ENCODE measurements around the gene GNMT.
"Not testable (repeated sequence)": the region's sequence is repeated elsewhere in the genome, so short reads cannot be mapped to it uniquely, and the experiment has no call there.

Gene GNMT

DNA sequence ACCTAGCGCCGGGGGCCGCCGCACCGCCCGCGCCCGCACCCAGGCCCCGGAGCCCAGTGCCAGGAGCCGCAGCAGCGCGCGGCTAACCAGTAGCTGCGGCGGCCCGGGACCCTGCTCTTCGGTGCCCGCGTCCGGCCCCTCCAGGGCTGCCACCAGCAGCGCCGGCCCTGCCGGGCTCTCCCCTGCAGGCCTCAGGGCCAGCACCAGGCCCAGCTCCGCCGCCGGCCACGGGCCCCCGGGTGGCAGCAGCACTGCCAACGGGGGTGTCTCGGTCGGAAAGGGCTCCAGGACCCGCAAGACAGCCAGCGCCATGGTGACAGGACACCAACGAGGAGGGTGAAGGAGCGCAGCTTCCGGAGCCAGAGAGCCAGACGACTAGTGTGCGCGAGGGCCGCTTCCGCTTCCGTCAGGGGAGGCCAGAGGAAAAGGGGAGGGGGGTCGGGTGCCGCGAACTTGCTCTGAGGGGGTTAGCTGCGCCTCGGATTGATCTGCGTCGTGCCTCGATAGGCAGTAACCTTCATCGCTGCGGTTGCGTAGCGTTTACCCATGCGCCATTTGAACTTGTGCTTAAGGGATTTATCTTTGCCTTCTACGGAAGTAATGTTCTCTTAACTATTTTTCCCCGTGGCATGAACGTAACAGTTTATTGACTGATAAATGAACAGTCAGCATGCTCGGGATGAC, 18.4 kb downstream of the GNMT start, which contains the start of gene PEX6:
TSS of gene PEX6 (minus strand) at position 343 of the 684 bp plus-strand sequence. CDS start at position 312, 31 bp downstream.
- DNase-seq = peak; percentile 53

DNA sequence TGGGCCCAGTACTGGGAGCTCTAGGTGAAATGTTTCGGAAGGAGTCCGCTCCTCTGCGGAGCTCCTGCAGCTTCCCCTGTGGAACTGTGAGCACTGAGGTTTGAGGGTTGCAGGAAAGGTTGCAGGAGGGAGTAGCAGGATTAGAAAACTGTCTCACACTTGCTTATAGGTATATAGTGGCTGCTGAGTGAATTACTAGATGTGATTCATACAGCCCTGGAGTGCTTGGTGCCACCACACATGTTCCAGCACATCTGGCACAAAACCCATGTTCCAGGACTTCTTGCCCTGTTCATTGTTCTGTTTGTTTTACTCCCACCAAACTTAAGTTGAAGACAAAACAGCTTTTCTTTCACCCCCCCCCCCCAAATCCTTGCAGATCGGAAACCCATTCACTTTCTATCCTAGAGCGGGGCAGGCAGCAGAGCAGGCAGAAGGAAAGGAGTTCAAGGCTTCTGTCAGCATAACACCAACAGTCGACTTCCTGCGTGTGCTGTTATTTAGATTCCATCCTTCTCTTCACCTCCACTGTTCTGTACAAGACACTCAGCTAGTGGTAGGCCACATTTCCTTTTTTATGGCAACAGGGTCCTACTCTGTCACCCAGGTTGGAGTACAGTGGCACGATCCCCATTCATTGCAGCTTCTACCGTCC, 19.1 kb downstream of the GNMT start:
- DNase-seq = no peak

DNA sequence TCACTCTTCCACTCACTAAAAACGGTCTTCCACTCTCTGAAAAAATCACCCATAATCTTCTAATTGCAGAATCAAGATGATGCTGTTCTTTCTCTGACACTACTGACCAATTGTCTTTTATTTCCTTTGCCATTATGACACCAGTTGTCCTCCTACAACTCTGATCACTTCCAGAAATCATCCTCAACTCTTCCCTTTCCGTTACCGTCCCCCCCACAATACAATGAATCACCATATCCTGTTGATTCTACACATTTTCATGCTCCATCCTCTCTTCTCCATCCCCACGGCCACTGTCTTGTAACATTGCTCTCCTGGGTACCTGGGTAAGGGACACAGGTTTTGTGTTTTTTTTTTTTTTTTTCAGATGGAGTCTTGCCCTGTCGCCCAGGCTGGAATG, 21.3 kb downstream of the GNMT start:
- no peak for DNase-seq

DNA sequence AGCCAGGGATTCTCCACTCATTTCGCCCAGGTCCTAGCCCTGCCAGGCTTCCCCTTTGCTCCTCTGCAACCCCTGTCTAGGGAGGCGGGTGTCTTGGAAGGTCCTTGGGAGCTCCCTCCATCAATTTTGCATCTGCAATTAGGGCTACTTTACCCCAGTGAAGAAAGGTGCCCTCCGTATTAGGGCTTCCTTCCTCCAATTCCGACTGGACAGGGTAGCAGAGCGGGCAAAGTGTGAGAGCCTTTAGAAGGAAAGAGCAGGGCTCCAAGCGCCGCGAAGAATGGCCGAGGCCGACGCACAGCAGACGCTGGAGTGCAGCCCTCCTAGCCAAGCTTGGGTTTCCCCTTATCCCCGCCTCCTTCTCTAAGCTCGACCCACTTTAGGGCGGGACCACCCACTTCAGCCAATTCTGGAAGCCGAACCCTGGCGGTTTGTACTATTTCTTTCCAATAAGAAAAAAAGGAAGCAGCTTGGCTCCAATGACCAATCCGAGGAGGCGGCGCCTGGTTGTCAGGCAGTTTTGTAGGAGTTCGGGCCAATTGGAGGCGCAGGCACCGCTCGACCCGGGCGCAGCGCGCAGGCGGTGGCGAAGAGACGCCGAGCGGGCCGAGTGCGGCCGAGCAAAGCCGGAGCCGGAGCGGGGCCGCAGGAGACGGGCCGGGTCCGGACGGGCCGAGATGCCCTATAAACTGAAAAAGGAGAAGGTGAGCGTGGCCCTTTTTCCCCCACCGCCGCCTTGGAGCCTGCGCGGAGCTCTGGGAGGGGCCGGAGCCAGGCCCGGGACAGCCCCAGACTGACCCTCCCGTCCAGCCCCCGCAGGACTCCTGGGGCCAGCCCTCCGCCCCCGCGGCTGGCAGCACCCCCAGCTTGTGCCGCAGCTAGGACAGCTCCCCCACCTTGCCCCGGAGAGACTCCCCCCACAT, 23.7 kb downstream of the GNMT start, which contains the start of gene PPP2R5D:
TSS of gene PPP2R5D (plus strand) at position 570 of the 923 bp plus-strand sequence. CDS start at position 678, 108 bp downstream.
- peak; percentile 93 for DNase-seq

DNA sequence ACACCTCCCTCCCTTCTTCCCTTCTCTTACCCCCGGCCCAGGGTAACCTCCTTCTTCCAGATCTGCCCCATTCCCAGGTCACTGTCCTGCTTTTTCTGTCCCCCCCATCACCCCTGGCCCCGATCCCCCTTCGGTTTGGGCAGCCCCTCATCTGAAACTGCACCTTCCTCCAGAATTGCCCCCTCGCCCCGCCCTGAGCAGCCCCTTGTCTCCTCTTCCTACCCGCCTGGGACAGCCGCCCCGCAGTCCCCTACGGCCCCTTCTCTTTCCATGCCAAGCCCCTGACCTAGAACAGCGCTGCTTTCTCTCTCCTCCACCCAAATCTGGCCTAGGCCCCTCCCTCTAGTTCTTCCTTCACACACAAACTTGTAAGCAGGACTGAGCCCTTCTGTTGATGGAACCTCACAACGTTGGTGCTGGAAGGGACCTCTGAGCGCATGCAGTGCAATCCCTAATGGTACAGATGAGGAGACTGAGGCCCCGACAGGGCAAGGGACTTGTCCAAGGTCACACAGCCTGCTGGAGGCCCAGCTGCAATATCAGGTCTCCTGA, 24.4 kb downstream of the GNMT start:
- no peak for DNase-seq

DNA sequence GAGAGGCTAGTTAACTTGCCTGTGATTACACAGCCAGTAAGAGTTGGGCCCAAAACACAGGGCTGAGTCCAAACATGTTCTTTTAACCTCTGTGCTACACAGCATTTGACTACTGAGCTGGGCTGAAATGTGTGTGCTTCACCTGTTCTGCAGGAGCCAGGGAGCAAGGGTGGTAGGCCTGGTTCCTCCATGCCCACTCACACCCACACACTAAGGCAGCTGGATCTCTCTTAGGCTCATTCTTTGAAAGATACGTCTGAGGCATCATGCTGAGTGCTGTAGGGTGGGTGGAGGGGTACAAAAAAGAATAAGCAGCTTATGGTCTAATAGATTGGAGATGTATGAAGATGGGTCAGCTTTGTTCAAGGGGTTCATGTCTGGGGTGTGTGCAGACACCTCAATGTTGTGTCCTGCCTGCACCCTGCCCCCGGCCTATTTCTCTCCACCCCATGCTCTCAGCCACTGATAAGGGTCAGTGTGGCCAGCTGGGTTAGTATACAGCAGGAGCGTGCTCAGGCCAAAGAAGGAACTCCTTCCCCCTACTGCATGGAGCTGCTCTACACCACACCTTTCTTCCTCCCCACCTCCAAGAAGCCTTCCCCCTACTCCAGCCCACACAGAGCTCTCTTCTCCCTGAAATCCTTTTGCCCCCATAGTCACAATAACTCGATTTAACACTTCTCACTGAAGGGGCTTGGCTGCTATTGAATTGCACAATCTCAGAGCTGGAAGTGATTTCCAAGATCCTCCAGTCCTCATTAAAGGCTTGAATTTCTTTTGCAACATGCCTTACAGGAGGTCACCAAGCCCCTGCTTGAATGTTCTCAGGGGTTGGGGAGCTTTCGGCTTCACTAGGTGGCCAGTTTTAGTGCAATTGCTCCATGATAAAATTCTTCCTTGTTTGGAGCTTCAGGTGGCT, 27.2 kb downstream of the GNMT start:
- no peak for DNase-seq

DNA sequence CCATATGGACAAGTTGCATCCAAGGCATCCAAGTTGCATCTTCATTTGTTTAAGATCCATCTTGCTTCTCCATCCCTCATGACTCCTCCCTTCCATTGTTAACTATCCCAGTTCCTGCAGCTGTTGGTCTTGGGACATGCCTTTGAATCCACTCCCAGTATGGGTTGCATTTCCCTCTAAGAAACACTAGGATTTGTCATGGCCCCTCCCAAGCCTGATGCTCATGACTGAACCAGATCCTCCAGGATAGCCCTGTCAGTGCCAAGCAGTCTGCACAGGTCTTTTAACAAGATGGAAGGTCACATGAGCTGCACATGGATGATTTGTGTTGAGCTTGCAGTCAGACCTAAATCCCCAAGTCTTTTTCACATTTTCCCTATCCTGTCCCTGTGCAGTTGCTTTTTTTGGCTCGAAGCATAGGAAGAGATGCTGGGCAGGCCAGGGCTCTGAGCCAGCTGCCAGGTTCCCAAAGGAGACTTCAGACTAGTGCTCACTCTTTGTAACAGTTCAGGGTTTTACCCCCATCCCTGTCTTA, 28.0 kb downstream of the GNMT start:
- no peak for DNase-seq

DNA sequence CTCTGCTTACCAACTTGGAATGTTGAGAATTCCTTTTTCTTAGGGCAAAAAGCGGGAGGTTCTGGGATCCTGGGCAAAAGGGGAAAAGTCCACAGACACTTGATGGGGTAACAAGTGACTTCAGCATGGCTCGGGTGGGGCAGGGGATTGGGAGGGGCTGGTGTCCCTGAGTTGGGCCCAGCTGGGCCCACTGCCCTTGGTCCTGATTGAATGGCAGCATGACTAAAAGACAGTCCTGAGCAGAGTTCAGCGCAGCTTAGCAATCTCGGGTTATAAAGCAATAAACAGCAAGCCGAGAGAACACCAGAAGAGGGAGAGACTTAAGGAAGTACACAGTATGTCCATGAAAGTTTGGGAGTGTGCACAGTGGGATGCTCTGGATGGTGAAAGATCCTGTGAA, 29.4 kb downstream of the GNMT start:
- no peak for DNase-seq

DNA sequence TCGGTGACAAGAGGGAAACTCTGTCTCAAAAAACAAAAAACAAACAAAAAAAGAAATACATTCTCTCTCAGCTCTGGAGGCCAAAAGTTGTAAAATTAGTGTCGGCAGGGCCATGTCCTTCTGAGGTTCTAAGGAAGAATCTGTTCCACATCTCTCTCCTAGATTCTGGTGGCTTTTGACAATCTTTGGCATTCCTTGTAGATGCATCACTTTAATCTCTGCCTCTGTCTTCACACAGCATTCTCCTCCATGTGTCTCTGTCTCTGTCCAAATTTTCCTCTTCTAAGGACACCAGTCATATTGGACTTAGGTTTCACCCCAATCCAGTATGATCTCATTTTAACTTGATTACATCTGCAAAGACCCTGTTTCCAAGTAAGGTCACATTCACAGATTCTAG, 32.9 kb downstream of the GNMT start:
- DNase-seq = no peak

DNA sequence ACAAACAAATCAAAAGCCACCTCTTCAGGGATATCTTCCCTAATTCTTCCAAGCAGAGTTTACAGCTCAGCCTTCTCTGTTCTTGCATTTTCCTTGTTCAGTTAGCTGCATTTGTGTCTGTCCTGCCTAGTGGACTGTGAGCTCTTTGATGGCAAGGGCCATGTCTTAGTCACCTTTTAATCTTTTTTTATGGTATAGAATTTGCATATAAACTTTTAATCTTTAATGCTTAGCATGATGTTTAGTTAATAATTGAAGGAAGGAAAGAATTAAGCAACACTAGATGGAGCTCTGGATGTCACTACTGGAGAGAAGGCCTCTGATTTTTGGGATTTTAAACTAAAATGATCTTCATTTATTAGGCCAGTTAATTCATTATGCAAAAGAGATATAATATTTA, 36.0 kb downstream of the GNMT start:
- DNase-seq = no peak

DNA sequence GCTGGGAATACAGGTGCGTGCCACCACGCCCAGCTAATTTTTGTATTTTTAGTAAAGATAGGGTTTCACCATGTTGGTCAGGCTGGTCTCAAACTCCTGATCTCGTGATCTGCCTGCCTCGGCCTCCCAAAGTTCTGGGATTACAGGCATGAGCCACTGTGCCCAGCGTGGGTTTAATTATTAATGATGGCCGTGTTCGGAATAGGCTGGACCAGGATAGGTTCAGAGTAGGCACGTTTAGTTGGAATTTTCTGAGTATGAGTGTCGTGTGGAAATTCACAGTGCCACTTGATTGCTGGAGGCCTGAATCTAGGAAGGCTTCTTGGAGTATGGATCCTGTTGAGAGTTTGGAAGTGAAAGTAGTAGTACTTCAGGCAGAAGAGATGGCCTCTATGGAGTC, 37.7 kb downstream of the GNMT start:
- DNase-seq = not testable (repeated sequence)

DNA sequence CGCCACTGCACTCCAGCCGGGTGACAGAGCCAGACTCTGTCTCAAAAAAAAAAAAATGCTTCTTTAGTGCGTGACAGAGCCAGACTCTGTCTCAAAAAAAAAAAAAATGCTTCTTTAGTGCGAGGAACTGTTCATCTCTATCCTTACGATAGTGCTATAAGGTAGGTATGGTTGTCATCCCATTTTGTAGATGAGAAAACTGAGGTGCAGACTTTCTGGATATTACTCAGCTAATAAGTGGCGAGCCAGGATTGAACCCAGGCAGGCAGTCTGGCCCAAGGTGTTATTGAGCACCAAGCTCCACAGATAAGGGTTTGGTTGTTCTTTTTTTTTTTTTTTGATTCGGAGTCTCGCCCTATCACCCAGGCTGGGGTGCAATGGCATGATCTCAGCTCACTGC, 41.3 kb downstream of the GNMT start:
- no peak for DNase-seq

DNA sequence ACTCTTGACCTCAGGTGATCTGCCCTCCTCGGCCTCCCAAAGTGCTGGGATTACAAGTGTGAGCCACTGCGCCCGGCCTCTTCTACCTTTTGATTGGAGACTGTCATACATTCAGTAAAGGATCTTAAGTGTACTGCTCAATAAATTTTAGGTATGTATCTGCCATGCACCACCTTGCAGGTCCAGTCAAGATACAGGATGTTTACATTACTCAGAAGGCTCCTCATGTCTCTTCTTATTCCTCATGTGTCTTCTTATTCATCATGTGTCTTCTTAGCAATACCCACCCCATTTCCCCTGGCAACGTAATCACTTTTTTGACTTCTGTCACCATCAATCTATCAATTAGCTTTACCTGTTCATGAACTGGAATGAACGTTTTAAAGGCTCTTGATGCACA, 45.3 kb downstream of the GNMT start:
- no peak for DNase-seq

DNA sequence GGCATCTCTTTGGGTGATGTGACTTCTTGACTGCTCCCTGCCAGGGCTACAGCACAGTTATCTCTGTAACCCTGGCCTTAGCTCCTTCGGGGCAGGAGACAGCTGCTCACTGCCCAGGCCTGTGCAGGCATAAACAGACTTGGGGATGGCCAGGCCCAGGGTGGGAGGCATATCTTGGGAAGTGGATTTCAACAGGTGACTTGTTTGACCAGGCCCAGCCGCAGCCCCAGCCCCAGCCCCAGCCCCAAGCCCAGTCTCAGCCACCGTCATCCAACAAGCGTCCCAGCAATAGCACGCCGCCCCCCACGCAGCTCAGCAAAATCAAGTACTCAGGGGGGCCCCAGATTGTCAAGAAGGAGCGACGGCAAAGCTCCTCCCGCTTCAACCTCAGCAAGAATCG, 45.7 kb downstream of the GNMT start:
- no peak for DNase-seq

DNA sequence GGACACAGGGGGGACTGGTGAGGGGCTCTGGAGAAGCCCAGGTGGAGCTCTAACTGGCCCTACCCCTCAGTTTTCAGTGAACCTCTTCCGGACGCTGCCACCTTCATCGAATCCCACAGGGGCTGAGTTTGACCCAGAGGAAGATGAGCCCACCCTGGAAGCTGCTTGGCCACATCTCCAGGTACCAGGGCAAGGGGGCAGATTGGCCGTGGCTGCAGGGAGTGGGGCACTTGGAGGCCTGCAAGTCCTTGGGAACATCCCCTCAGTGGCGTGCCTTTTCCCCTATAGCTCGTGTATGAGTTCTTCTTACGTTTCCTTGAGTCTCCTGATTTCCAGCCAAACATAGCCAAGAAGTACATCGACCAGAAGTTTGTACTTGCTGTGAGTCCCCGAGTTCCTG, 46.6 kb downstream of the GNMT start:
- DNase-seq = no peak

DNA sequence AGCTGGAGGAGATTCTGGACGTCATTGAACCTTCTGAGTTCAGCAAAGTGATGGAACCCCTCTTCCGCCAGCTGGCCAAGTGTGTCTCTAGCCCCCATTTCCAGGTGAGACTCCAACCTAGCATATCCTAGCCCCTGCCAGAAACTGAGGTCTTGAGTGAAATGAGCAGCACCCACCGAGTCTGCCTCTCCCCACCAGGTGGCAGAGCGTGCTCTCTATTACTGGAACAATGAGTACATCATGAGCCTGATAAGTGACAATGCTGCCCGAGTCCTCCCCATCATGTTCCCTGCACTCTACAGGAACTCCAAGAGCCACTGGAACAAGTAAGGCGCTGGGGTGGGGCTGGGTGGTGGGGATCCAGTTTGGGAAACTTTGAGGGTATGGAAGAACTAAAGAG, 48.6 kb downstream of the GNMT start:
- DNase-seq = no peak

DNA sequence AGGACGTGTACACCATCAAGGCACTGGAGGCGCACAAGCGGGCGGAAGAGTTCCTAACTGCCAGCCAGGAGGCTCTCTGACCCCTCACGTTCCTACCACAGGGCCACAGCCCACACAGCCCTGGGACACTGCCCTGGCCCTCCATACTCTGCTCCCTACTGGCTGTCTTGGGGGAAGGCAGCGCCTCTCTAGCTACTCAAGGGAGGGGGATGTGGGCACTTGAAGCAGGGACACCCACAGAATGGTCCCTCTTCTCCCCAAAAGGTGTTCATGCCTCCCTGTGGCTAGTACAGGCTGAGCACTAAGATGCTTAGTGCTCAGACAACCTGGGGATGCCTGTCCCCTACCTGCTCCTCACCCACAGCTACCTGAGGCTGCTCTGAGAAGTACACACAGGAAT, 50.7 kb downstream of the GNMT start:
- DNase-seq = no peak

DNA sequence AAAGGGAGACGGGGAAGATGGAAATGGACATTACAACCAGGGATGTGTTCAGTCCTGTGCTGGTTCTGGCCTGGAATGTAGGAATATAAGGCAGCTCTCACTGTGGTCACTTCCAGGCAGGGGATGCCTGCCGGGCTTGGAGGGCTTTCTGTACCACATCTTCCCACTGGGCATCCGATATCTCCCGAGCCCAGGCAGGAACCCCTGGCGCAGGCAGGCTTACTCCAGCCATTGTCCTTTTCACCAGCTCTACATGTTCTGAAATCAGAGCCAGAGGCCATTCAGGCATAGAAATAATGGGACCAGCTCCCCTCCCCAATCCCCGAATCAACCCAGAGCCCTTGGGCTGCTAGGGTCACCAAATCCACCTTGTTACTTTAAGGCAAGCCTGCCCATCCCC, 51.8 kb downstream of the GNMT start:
- DNase-seq = no peak

DNA sequence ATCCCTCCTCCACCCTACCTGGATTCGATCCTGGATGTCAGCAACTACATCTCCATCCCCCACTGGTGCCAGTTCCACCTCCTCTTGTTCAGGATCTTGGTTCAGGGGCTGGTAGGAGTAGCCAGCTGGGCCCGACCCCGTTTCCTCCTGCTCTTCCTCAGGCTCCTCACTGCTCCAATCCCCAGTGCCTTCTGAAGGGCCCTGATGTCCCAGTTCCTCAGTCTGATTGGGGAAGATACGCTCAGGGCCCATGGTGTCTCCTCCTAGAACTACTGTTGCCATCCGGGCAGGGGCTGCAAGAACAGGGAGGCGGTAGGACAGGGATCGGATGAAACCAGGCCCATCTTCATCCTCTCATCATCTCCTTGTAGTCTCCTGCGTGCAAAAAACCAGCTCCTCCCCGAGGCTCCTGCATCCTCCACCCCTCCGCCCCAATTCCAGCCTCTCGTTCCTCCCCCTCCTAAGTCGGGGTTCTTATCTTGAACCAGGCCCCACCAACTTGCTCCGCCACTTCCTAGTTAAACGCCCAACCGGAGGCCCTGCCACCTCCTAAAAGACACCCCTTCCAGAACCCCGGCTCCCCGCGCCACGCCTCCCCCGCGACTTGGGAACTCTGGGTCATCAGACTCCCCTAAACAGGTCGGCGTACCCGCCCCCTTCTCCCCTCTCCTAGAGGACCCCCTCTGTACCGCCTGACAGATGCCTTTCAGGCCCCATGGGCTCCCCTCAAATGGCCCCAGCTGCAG, 52.7 kb downstream of the GNMT start:
- DNase-seq = no peak

Measured in SIG-M5 (cell line).